Activated naive CD8-positive, alpha-beta T cell treated with anti-CD3 and anti-CD28 coated beads, Interleukin-2, amount 50 U/mL, for 24 hours (primary cell): ENCODE results near the gene UNK.
A peak's percentile ranks its signal among the peaks of the same experiment; 100 is the strongest.
"Not testable (repeated sequence)": the region's sequence is repeated elsewhere in the genome, so short reads cannot be mapped to it uniquely, and the experiment has no call there.

ENCODE experiments used
- ATAC-seq: fragments of 150-1000 bp; cut with Tn5 transposase; one replicate; pipeline ENCODE4 v1.10.0; 2021
- DNase-seq: peaks from one replicate; pipeline ENCODE4 v3.0.0; 2021
- H3K27ac Mint-ChIP-seq: one replicate; pipeline ENCODE4 v1.8.0; 2021; ENCODE audit warnings: mild to moderate bottlenecking, mixed read lengths
- H3K27me3 Mint-ChIP-seq: one replicate; pipeline ENCODE4 v1.8.0; 2021; ENCODE audit warnings: mixed read lengths
- H3K36me3 Mint-ChIP-seq: one replicate; pipeline ENCODE4 v1.8.0; 2021; ENCODE audit warnings: low read depth, mixed read lengths
- H3K4me1 Mint-ChIP-seq: one replicate; pipeline ENCODE4 v1.8.0; 2021; ENCODE audit warnings: mixed read lengths
- H3K4me3 Mint-ChIP-seq: one replicate; pipeline ENCODE4 v1.8.0; 2021; ENCODE audit warnings: mild to moderate bottlenecking, moderate library complexity, mixed read lengths
- H3K9me3 Mint-ChIP-seq: one replicate; pipeline ENCODE4 v1.8.0; 2021; ENCODE audit warnings: mixed read lengths

Gene UNK

DNA sequence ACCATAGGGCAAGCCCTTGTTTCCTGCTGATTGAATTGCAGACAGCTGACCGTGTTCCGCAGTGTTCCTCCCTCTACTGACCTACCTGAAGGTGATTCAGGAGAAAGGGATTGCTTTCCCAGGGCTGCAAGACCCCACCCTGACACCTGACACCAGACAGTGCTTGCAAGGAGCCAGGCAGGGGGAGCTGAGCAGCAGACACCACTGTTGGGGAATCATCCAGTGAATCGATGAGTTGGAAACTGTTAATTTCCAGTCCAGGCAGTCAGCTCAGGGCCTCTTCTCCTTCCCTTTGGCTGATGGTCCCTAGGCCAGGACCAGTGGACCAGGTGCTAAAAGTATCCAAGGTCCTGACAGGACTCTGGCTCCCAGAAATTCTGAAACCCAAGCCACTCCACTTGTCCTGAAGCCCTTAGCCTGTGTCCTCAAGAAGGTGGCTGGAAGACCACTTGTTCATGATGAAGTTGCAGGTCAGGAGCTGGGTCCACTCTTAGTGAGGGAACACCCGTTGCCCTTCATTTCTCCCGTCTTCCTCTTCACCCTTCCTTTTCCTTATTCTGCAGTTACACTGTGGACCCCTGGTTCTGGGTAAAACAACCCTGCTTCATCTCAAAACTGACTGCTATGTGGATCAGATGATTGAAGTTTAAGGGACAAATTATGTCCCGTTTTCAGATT is 9.5 kb upstream of the UNK start:
- H3K4me1 Mint-ChIP-seq, result peaks cover 32% of the 10 kb centered on the region
- no peak overlapping the region for H3K4me3 Mint-ChIP-seq
- ATAC-seq, result no peak
- H3K27ac Mint-ChIP-seq, result peak overlapping the region; percentile 2
- peaks cover 37% of the 10 kb centered on the region for H3K36me3 Mint-ChIP-seq
- no peaks in the 10 kb centered on the region for H3K27me3 Mint-ChIP-seq
- DNase-seq, result peak; percentile 19
- no peaks in the 10 kb centered on the region for H3K9me3 Mint-ChIP-seq

DNA sequence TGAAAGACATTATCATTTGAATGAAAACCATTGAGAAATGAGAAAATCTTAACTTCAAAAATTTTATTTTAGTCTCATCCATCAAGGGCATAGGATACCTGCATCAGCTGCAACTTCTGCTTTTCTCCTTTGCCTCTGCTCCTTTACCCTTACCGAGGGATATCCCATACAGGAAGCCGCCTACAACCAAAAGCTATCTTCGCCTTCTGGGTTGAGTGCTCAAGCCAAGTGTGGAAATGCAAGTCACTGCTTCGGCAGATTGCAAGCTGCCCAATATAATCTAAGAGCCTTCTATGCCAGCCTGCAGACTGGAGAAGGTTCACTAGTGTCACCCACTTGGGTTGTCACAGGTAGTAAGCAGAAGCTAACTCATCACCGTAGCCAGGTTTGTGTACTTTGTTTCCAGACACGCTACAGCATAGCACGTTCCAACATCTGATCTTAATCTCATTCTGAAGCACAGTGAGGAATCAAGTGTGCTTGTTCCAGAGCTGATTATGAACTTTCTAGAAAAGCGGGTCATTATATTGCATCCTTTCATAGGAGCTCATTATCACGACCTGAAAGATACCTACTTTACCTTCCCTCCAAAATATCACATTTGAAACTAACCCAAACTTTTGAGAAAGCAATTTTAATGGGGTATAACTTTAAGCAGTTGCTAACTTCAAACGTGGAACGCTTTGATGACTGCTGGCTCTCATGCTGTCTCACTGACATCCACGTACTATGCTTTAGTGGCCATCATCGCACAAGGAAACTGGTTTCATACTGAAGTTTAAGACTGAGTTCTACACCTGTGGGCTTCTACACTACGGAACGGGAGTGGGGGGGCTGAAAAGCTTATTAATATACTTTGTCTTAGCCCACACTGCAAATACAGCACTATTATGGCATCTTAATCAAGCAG is 8.0 kb upstream of the UNK start:
- H3K4me1 Mint-ChIP-seq, result peaks cover 37% of the 10 kb centered on the region
- H3K4me3 Mint-ChIP-seq, result peak overlapping the region; percentile 96
- no peaks in the 10 kb centered on the region for H3K9me3 Mint-ChIP-seq
- H3K27ac Mint-ChIP-seq, result peak overlapping the region; percentile 85
- no peak for ATAC-seq
- H3K36me3 Mint-ChIP-seq, result peaks cover 37% of the 10 kb centered on the region
- H3K27me3 Mint-ChIP-seq, result no peaks in the 10 kb centered on the region
- DNase-seq, result peak; percentile 26

DNA sequence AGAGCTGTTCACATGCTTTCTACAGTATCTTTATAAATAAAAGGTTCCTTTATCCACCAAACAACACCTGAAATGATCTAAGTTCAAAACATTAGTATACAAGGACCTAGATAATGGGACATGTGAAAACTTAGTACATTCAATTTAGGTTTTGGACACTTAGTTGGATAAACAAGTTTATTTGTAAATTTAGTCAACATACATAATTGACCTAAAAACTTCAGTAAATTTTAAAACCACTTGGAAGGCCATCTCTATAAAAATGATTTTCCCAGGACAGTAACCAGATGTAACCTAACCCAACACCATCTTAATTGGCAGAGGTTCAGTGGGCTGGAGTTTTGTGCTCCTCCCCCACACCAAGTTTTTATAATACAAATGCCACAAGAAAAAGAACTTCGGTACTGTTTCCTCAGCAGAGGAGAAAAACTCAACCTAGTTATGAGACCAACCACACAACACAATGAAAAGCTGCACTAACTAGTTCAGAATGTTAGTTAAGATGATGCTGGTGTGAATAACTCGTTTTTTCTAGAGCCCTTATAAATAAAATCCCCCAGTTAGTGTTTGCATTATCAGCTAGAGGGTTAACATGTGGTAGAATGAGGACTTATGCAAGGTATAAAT is 7.2 kb upstream of the UNK start:
- Mint-ChIP-seq H3K36me3 (peaks cover 37% of the 10 kb centered on the region), H3K27me3 (no peaks in the 10 kb centered on the region), H3K4me1 (peaks cover 42% of the 10 kb centered on the region), H3K9me3 (no peaks in the 10 kb centered on the region), H3K27ac (peak overlapping the region; percentile 85), H3K4me3 (peak overlapping the region; percentile 96)
- DNase-seq (no peak), ATAC-seq (no peak)

GRCh38 chr17:75778066-75778860 is 6.3 kb upstream of the UNK start:
- ATAC-seq, H3K27me3 Mint-ChIP-seq, DNase-seq, H3K9me3 Mint-ChIP-seq: not testable (repeated sequence)
- H3K4me3 Mint-ChIP-seq, result peak overlapping the region; percentile 96
- peaks cover 51% of the 10 kb centered on the region for H3K4me1 Mint-ChIP-seq
- H3K27ac Mint-ChIP-seq, result peak overlapping the region; percentile 91
- peaks cover 37% of the 10 kb centered on the region for H3K36me3 Mint-ChIP-seq

GRCh38 chr17:75778861-75779249 is 5.8 kb upstream of the UNK start:
- Mint-ChIP-seq H3K27me3 (no peaks in the 10 kb centered on the region), H3K4me1 (peaks cover 57% of the 10 kb centered on the region), H3K9me3 (no peaks in the 10 kb centered on the region), H3K36me3 (peaks cover 37% of the 10 kb centered on the region), H3K27ac (peak overlapping the region; percentile 91), H3K4me3 (peak overlapping the region; percentile 96)
- ATAC-seq, result peak; percentile 3
- DNase-seq, result peak; percentile 78

DNA sequence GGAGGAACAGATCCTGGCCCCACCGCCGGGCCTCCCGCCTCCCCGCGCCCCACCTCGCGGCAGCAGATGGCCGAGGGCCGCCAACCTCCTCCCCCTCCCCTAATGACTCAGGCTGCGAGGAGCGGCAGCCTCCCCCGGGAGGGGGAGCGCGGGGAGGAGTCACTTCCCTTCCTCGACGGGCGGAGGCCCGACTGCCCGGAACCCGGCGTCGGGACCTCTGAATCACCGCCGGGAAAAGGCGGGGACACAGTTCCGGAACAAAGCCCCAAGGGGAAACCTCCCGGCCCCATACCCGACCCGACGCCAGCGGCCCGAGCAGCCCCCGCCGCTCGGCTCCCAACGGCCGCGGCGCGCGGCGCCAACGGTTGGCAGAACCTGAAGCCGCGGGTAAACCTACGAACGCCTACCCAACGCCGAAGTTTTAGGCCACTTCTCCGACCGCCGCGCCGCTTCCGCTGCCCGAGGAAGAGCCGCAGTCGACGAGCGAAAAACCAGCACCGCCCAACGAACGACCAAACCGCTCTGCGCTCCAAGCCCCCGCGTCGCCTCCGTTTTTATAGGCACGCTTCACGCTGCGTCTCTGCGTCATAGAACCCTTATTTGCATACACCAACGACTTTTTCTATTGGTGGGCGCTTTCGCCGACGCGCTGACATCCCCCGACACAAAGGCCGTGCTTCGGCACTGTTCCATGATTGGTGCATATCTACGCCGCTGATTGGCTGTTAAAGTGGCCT is 5.2 kb upstream of the UNK start:
- DNase-seq (peak; percentile 93), ATAC-seq (peak; percentile 76)
- no peaks in the 10 kb centered on the region for H3K27me3 Mint-ChIP-seq
- H3K27ac Mint-ChIP-seq, result peak overlapping the region; percentile 99
- peaks cover 62% of the 10 kb centered on the region for H3K4me1 Mint-ChIP-seq
- peaks cover 37% of the 10 kb centered on the region for H3K36me3 Mint-ChIP-seq
- H3K4me3 Mint-ChIP-seq, result peak overlapping the region; percentile 96
- no peaks in the 10 kb centered on the region for H3K9me3 Mint-ChIP-seq

GRCh38 chr17:75779987-75780889 is 4.4 kb upstream of the UNK start:
- H3K4me3 Mint-ChIP-seq, result peak overlapping the region; percentile 96
- H3K4me1 Mint-ChIP-seq, result peaks cover 67% of the 10 kb centered on the region
- no peak for DNase-seq
- no peak for ATAC-seq
- H3K27ac Mint-ChIP-seq, result peak overlapping the region; percentile 99
- no peaks in the 10 kb centered on the region for H3K9me3 Mint-ChIP-seq
- H3K27me3 Mint-ChIP-seq, result no peaks in the 10 kb centered on the region
- H3K36me3 Mint-ChIP-seq, result peaks cover 37% of the 10 kb centered on the region

DNA sequence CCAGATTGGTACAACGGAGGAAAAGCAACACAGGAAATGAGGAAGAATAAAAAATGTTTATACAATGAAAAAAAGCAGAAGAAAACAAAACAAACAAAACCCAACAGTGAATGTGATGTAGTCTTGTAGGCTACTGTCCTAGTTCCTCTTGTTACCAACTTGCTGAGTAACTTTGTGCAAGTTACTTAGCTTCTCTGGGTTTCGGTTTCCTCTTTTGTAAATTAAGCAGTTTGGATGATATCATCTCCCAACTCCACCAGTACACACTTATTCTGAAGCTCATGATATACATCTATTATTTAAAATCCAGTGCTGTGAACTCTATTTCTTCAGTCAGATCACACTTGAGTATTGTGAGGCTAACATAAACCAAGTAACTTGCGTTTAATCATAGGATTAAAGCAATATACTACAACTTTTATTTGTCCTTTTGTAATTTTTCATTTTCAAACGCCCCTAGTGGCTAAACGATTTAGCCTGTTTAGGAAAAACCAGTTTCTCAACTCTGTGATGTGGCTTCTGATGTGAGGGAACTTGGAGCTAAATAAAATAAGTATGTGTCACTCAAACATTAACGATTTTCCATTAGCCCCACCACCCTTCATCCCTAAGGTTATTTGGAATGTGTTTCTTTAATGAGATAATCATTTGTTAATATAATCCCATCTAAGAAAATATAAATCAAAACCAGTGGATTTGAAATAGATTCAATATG is 1.4 kb upstream of the UNK start:
- peak overlapping the region; percentile 100 for H3K27ac Mint-ChIP-seq

GRCh38 chr17:75783803-75784472 is 668 bp upstream of the UNK start:
- Mint-ChIP-seq H3K27ac (peak overlapping the region; percentile 100), H3K4me3 (peak overlapping the region; percentile 80), H3K4me1 (peaks cover 68% of the 10 kb centered on the region), H3K27me3 (no peaks in the 10 kb centered on the region), H3K9me3 (no peaks in the 10 kb centered on the region), H3K36me3 (peaks cover 11% of the 10 kb centered on the region)
- ATAC-seq (no peak), DNase-seq (peak; percentile 11)

More for the DNA sequence above, 1.4 kb upstream of the UNK start:
- Mint-ChIP-seq H3K36me3 (peaks cover 18% of the 10 kb centered on the region), H3K4me3 (peak overlapping the region; percentile 80), H3K4me1 (peaks cover 70% of the 10 kb centered on the region), H3K9me3 (no peaks in the 10 kb centered on the region), H3K27me3 (no peaks in the 10 kb centered on the region)
- no peak for ATAC-seq
- no peak for DNase-seq

DNA sequence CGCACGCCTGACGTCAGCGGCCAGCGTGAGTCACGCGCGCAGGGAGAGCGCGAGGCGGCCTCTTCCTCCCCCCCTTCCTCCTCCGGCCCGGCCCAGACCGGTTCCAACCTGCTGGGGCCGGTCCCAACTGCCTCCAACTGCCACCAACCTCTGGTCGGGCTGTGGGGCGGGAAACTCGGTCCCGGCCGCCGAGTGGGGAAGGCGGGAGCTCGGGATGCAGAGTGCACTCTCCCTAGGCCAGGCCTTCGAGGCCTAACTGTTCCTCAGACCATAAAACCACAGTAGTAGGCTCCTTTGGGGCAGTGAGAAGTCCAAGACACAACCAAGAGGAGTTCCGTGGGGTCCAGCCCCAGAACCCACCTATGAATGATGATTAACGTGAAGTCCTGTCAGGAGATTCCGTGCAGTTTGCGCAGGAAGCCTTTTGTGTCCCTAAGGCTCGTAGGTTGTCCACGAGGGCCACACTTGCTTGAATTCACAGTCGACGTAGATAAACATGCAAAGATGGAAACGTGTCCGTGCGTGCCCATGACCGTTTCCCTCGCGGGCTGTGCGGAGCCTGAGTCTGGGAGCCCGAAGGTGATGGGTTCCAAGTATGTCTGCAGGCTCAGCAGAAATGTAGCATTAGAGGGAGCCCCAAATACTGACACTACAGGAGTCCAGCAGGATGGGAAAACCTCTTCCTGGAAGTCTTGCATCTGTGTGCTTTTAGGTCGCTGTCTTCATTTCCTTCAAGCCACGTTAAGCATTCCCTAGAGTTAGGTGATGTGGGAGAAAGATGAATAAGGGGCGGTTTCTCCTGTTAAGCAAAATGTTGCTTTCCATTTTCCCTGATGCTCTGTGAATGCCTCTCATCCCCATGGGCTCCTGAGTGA is 647 bp downstream of the UNK start:
- H3K36me3 Mint-ChIP-seq, result peaks cover 7% of the 10 kb centered on the region
- H3K9me3 Mint-ChIP-seq, result no peaks in the 10 kb centered on the region
- DNase-seq (peak; percentile 93), ATAC-seq (peak; percentile 84)
- H3K4me3 Mint-ChIP-seq, result peak overlapping the region; percentile 80
- no peaks in the 10 kb centered on the region for H3K27me3 Mint-ChIP-seq
- peak overlapping the region; percentile 100 for H3K27ac Mint-ChIP-seq
- peaks cover 61% of the 10 kb centered on the region for H3K4me1 Mint-ChIP-seq

- Mint-ChIP-seq H3K4me1 (peaks cover 33% of the 10 kb centered on the region), H3K27ac (no peak overlapping the region), H3K36me3 (peaks cover 20% of the 10 kb centered on the region), H3K27me3 (no peaks in the 10 kb centered on the region), H3K9me3 (no peaks in the 10 kb centered on the region), H3K4me3 (no peak overlapping the region)
- ATAC-seq, result no peak
- DNase-seq, result no peak
Measured at GRCh38 chr17:75791254-75791653, 6.6 kb downstream of the UNK start.
